Activated CD8-positive, alpha-beta memory T cell treated with anti-CD3 and anti-CD28 coated beads for 1 hour (primary cell): ENCODE results near the gene METTL24.
"Not testable (repeated sequence)": the region's sequence is repeated elsewhere in the genome, so short reads cannot be mapped to it uniquely, and the experiment has no call there.

Experiments
- DNase-seq, 2 donors: peaks; one replicate each; pipeline ENCODE4 v3.0.0-alpha.2; 2020; ENCODE audit warnings: low read depth in 1 of 2; ENCODE audit errors: extremely low read depth in 1 of 2

METTL24 gene

GRCh38 chr6:110363748-110364147, 5.6 kb upstream of the METTL24 start:
- no peak for DNase-seq

- no peak for DNase-seq
Observed at GRCh38 chr6:110360676-110361075, 2.5 kb upstream of the METTL24 start.

GRCh38 chr6:110359556-110359955, 1.4 kb upstream of the METTL24 start:
- DNase-seq = no peak

- no peak for DNase-seq
Observed at GRCh38 chr6:110358553-110359160, 508 bp upstream of the METTL24 start.

- no peak for DNase-seq
Observed at GRCh38 chr6:110357298-110357663, 868 bp downstream of the METTL24 start.

- DNase-seq = no peak
Observed at GRCh38 chr6:110356778-110357177, 1.4 kb downstream of the METTL24 start.

GRCh38 chr6:110355727-110356126, 2.4 kb downstream of the METTL24 start:
- DNase-seq = no peak

- DNase-seq = no peak
Observed at GRCh38 chr6:110355022-110355421, 3.1 kb downstream of the METTL24 start.

- no peak for DNase-seq
Observed at GRCh38 chr6:110354153-110354552, 4.0 kb downstream of the METTL24 start.

GRCh38 chr6:110353457-110354001, 4.6 kb downstream of the METTL24 start:
- DNase-seq = no peak

GRCh38 chr6:110352563-110353262, 5.4 kb downstream of the METTL24 start:
- no peak for DNase-seq

- no peak for DNase-seq
Observed at GRCh38 chr6:110351986-110352385, 6.2 kb downstream of the METTL24 start.

GRCh38 chr6:110351546-110351945, 6.6 kb downstream of the METTL24 start:
- DNase-seq = no peak

GRCh38 chr6:110350593-110350992, 7.6 kb downstream of the METTL24 start:
- DNase-seq = not testable (repeated sequence)

- no peak for DNase-seq
Observed at GRCh38 chr6:110348961-110349690, 9.0 kb downstream of the METTL24 start.

GRCh38 chr6:110345025-110345424, 13.1 kb downstream of the METTL24 start:
- no peak for DNase-seq

- no peak for DNase-seq
Observed at GRCh38 chr6:110342759-110343158, 15.4 kb downstream of the METTL24 start.

GRCh38 chr6:110341663-110342596, 16.2 kb downstream of the METTL24 start:
- no peak for DNase-seq

GRCh38 chr6:110341067-110341466, 17.1 kb downstream of the METTL24 start:
- DNase-seq = no peak

GRCh38 chr6:110340392-110340965, 17.7 kb downstream of the METTL24 start:
- DNase-seq = no peak
